Measurements from ENCODE around the gene ZKSCAN1.
"Not testable (repeated sequence)": the region's sequence is repeated elsewhere in the genome, so short reads cannot be mapped to it uniquely, and the experiment has no call there.

ZKSCAN1 gene

GRCh38 chr7:100015232-100016214 is at the start of gene ZKSCAN1:
Gene ZKSCAN1, plus strand, starts transcription at chr7:100015596. Its CDS starts 7,911 bp downstream, at chr7:100023507.
- peak; percentile 95 to 96 for DNase-seq (ENCODE audit: low read depth in 2 of 2)
- TF ChIP-seq CTCF (IDR thresholded peaks at IDR 0.05; ENCODE audit: low read depth, low read length), result no peak
- H3K4me3 ChIP-seq (replicated peaks in 1 of 2; ENCODE audit: low read depth in 2 of 2, low read length in 2 of 2), result peak within 1 kb of the TSS; percentile 99

GRCh38 chr7:99969298-99969697 is 46.1 kb upstream of the ZKSCAN1 start:
- no peak for TF ChIP-seq CTCF (IDR thresholded peaks at IDR 0.05; ENCODE audit: low read depth, low read length)
- DNase-seq (ENCODE audit: low read depth in 2 of 2), result no peak
- H3K4me3 ChIP-seq (replicated peaks in 1 of 2; ENCODE audit: low read depth in 2 of 2, low read length in 2 of 2), result no peak overlapping the region

DNA sequence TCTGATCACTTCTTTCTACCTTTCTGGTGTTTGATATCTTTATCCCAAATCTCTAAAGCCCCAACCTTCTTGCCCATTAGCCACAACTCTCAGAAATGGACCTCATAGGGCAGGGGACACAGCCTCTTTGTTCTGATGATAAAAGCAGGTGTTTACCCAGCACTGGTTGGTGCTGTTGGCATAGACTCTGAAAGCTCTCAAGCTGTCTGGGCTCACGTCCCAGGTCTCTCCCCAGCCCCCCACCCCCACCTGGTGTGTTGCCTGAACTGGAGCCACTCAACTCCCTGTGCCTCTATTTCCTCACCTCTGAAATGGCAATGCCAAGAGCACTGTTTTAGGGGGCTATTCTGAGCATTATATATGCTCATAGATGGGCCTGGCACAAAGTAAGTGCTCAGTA is 45.6 kb upstream of the ZKSCAN1 start:
- not testable (repeated sequence) for DNase-seq (ENCODE audit: low read depth in 2 of 2); H3K4me3 ChIP-seq (replicated peaks in 1 of 2; ENCODE audit: low read depth in 2 of 2, low read length in 2 of 2)

DNA sequence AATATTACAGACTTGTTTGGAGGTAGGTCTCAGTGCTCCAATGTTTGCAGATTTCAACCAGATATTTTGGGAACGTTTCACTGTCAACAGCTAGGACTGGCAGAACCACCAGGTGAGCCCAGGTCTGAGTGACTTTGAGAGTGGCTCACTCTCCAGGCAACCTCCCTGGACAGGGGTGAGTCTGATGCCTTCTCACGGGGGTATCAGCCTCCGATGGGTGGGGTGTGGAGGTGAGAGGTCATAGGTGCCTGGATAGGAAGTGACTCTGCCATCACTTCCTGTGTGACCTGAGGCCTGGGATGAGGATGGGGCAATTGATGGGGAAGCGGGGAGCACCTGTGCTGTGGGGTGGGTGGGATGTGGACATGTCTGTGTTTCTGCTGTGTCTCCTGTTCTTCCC is 44.2 kb upstream of the ZKSCAN1 start:
- no peak for DNase-seq (ENCODE audit: low read depth in 2 of 2)
- H3K4me3 ChIP-seq (replicated peaks in 1 of 2; ENCODE audit: low read depth in 2 of 2, low read length in 2 of 2), result no peak overlapping the region
- no peak for TF ChIP-seq CTCF (IDR thresholded peaks at IDR 0.05; ENCODE audit: low read depth, low read length)

- not testable (repeated sequence) for DNase-seq (ENCODE audit: low read depth in 2 of 2); H3K4me3 ChIP-seq (replicated peaks in 1 of 2; ENCODE audit: low read depth in 2 of 2, low read length in 2 of 2)
These were observed 41.6 kb upstream of the ZKSCAN1 start for GRCh38 chr7:99973817-99974216.

DNA sequence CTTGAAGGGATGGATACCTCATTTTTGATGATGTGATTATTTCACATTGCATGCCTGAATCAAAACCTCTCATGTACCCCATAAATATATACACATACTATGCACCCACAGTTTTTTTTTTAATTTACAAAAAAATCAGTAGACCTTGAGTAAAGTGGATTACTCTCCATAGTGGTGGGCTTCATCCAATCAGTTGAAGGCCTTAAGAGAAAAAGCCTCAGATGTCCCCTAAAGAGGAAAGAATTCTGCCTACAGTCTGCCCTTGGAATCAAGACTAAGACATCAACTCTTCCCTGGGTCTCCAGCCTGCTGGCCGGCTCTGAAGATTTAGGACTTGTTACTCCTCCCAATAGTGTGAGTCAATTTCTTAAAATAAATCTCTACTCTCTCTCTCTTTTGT is 40.7 kb upstream of the ZKSCAN1 start:
- H3K4me3 ChIP-seq (replicated peaks in 1 of 2; ENCODE audit: low read depth in 2 of 2, low read length in 2 of 2), result no peak overlapping the region
- DNase-seq (ENCODE audit: low read depth in 2 of 2), result no peak
- no peak for TF ChIP-seq CTCF (IDR thresholded peaks at IDR 0.05; ENCODE audit: low read depth, low read length)

DNA sequence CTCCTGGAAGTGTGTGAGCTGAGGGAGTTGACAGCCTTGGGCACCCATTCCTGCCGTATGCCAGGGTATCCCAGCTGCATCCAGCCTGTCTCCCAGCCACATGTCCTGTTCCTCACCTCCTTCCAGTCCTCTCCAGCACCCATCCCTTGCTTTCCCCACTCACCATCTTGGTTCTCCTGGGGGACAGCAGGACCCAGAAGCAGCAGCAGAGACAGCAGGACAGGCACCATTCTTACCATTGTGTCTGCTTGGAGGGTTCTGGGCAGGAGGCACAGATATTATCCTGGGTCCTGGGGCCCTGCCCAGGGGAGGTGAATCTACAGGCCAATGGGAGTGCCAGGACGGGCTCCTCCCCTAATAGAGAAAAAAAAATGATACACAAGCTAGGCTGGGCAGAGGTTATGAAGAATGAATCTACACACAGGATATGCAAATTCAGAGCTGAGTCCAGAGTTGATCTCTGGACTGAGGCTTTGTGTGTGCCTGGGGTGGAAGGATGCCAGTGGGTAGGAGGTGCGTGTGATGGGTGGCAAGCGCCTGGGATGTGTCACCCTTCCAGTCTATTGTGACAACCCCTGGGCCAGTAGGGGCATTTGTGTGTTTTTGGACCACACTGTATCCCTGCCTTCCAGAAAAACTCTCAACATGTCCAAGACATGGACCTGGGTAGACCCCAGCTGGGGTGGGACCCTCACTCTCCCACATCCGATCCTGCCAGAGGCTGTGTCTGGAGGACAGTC is 39.4 kb upstream of the ZKSCAN1 start, which contains the start of gene AZGP1:
Gene AZGP1 (minus strand): TSS at position 250 of the 740 bp plus-strand sequence. CDS start 11 bp downstream, at position 239.
- peak; percentile 29 to 36 for DNase-seq (ENCODE audit: low read depth in 2 of 2)
- no peak within 1 kb of the TSS for H3K4me3 ChIP-seq (replicated peaks in 1 of 2; ENCODE audit: low read depth in 2 of 2, low read length in 2 of 2)
- no peak for TF ChIP-seq CTCF (IDR thresholded peaks at IDR 0.05; ENCODE audit: low read depth, low read length)
